HCT116 (cell line): ENCODE data around the gene GJD3. TPM values are rescaled to one million over a fixed set of nuclear protein-coding genes. Genes with fewer than 3 reads are reported as not detected.

Experiments
- ATAC-seq: fragments of 200-7000 bp; cut with Tn5 transposase; 2 replicates; pipeline ENCODE4 v1.9.1; 2020; ENCODE audit warnings: mild to moderate bottlenecking, moderate library complexity
- BruUV-seq: library from RNA; stranded (reverse); fragments of 400-500 nt; replicated peaks from 2 replicates; lab custom pipeline; 2021; lab: Mats Ljungman, UMichigan
- CTCF ChIA-PET: fragments of 300-600 bp; sonication (Branson Sonifier 250); formaldehyde crosslinking; loops from one replicate; lab custom pipeline; 2021; ENCODE audit warnings: antibody characterized with exemption; lab: Charles Lee
- POLR2A ChIA-PET: fragments of 300-600, 350-600 bp; sonication (Branson Sonifier 250); formaldehyde crosslinking; loops from one replicate; lab custom pipeline; 2021; ENCODE audit warnings: antibody characterized with exemption; lab: Charles Lee
- RAD21 ChIA-PET, 2 experiments: fragments of 300-600 bp; sonication (Branson Sonifier 250); formaldehyde crosslinking; loops; one replicate each; lab custom pipeline; 2023; ENCODE audit warnings: low total read pairs in 2 of 2; ENCODE audit not compliant: uncharacterized antibody in 2 of 2, unreplicated experiment in 2 of 2, low non-redundant PET in 1 of 2; lab: Charles Lee
- DNase-seq: peaks from one replicate; pipeline ENCODE4 v3.0.0-alpha.2; 2010; ENCODE audit warnings: low read depth, low spot score
- H2AFZ ChIP-seq: fragments of 200-600 bp; shearing (Covaris generic), sonication (generic); 2 replicates; pipeline ENCODE4 v1.6.1; 2017; ENCODE audit warnings: low read depth, mixed run types, mixed read lengths, antibody characterized with exemption, low read length; ENCODE audit not compliant: poor library complexity, severe bottlenecking
- H3K27ac ChIP-seq: 2 replicates; pipeline ENCODE4 v1.5.1; 2012; ENCODE audit warnings: low read depth, low read length
- H3K27me3 ChIP-seq: fragments of 200-600 bp; sonication (generic); 2 replicates; pipeline ENCODE4 v1.6.1; 2016; ENCODE audit warnings: mixed run types, low read length, mixed read lengths; ENCODE audit not compliant: insufficient read depth
- H3K36me3 ChIP-seq, 2 experiments: fragments of 200-500 bp in 1 of 2; fragments of 200-600 bp in 1 of 2; sonication (Bioruptor generic) in 1 of 2; sonication (generic) in 1 of 2; 2 replicates each; pipeline versions ENCODE4 v1.5.1 to v1.6.1; 2014 to 2016; ENCODE audit warnings: low read length in 2 of 2, inconsistent platforms in 1 of 2, mixed read lengths in 1 of 2, mixed run types in 1 of 2; ENCODE audit not compliant: insufficient read depth in 2 of 2, control insufficient read depth in 1 of 2
- H3K4me1 ChIP-seq, 2 experiments: fragments of 200-600 bp in 1 of 2; sonication (generic) in 1 of 2; 2 replicates each; pipeline versions ENCODE4 v1.5.1 to v1.6.1; 2012 to 2017; ENCODE audit warnings: low read length in 2 of 2, inconsistent platforms in 1 of 2, mild to moderate bottlenecking in 1 of 2, mixed read lengths in 1 of 2, mixed run types in 1 of 2, moderate library complexity in 1 of 2; ENCODE audit not compliant: insufficient read depth in 2 of 2, control insufficient read depth in 1 of 2
- H3K4me2 ChIP-seq: fragments of 200-600 bp; sonication (generic); 2 replicates; pipeline ENCODE4 v1.6.1; 2017; ENCODE audit warnings: mixed run types, low read length, mixed read lengths
- H3K4me3 ChIP-seq, 2 experiments: fragments of 200-600 bp in 1 of 2; sonication (generic) in 1 of 2; replicated peaks in 1 of 2; 2 replicates each; pipeline ENCODE4 v1.5.1; 2011 to 2016; ENCODE audit warnings: low read length in 2 of 2, control low read depth in 1 of 2, low read depth in 1 of 2, mild to moderate bottlenecking in 1 of 2, mixed read lengths in 1 of 2, mixed run types in 1 of 2
- H3K79me2 ChIP-seq: fragments of 200-600 bp; sonication (generic); 2 replicates; pipeline ENCODE4 v1.6.1; 2017; ENCODE audit warnings: mild to moderate bottlenecking, mixed run types, low read length, moderate library complexity, mixed read lengths; ENCODE audit not compliant: insufficient read depth
- H3K9ac ChIP-seq: fragments of 200-600 bp; sonication (generic); 2 replicates; pipeline ENCODE4 v1.6.1; 2016; ENCODE audit warnings: low read length, mixed read lengths
- H3K9me2 ChIP-seq: fragments of 200-600 bp; sonication (generic), shearing (Covaris generic); 2 replicates; pipeline ENCODE4 v1.6.1; 2017; ENCODE audit warnings: mixed run types, mild to moderate bottlenecking, moderate library complexity; ENCODE audit not compliant: insufficient read depth
- H3K9me3 ChIP-seq, 2 experiments: fragments of 200-500 bp in 1 of 2; fragments of 200-600 bp in 1 of 2; sonication (Bioruptor generic) in 1 of 2; sonication (generic) in 1 of 2; 2 replicates each; pipeline ENCODE4 v1.6.1; 2014 to 2017; ENCODE audit warnings: low read length in 2 of 2, mixed read lengths in 2 of 2, inconsistent platforms in 1 of 2, low read depth in 1 of 2, mild to moderate bottlenecking in 1 of 2, mixed run types in 1 of 2, moderate library complexity in 1 of 2; ENCODE audit not compliant: control insufficient read depth in 1 of 2, insufficient read depth in 1 of 2
- H4K20me1 ChIP-seq: fragments of 200-600 bp; sonication (generic), shearing (Covaris generic); 2 replicates; pipeline ENCODE4 v1.6.1; 2017; ENCODE audit warnings: mixed run types, mild to moderate bottlenecking, moderate library complexity; ENCODE audit not compliant: insufficient read depth
- ATF3 ChIP-seq: IDR thresholded peaks from 2 replicates; pipeline ENCODE4 v1.6.1; 2012
- POLR2A ChIP-seq: IDR thresholded peaks from 2 replicates; pipeline ENCODE4 v1.7.0; 2011; ENCODE audit warnings: borderline replicate concordance; ENCODE audit not compliant: insufficient read depth, insufficient read length; ENCODE audit errors: extremely low read depth
- RAD21 ChIP-seq: IDR thresholded peaks from 2 replicates; pipeline ENCODE4 v1.6.1; 2012; ENCODE audit warnings: low read depth, mild to moderate bottlenecking
- REST ChIP-seq: IDR thresholded peaks from 2 replicates; pipeline ENCODE4 v1.6.1; 2012; ENCODE audit warnings: low read depth
- SRF ChIP-seq: IDR thresholded peaks from 2 replicates; pipeline ENCODE4 v1.6.1; 2012; ENCODE audit warnings: low read depth
- ZNF274 ChIP-seq: fragments of 200-500 bp; sonication (Bioruptor generic); IDR thresholded peaks from 2 replicates; pipeline ENCODE4 v1.6.1; 2014; ENCODE audit warnings: mild to moderate bottlenecking, low read depth, low read length, inconsistent platforms
- intact Hi-C: fragments of 100-400 bp; cut with micrococcal nuclease; formaldehyde crosslinking; loops from 2 replicates; pipeline ENCODE4 v1.10.0; 2022
- total RNA-seq: library from RNA; stranded (reverse); gene quantifications from one replicate; pipeline ENCODE4 v1.2.1, GENCODE V29; 2021; ENCODE audit not compliant: unreplicated experiment
- TF ChIP-seq, protein P1 (sequence below): IDR thresholded peaks from 2 replicates; pipeline ENCODE4 v1.6.1; 2011; ENCODE audit warnings: mild to moderate bottlenecking, low read length, moderate library complexity; ENCODE audit not compliant: insufficient replicate concordance; ENCODE audit errors: extremely low read depth

The GJD3 gene
- total RNA-seq, 1 experiment from 2014 or later, result not detected

DNA sequence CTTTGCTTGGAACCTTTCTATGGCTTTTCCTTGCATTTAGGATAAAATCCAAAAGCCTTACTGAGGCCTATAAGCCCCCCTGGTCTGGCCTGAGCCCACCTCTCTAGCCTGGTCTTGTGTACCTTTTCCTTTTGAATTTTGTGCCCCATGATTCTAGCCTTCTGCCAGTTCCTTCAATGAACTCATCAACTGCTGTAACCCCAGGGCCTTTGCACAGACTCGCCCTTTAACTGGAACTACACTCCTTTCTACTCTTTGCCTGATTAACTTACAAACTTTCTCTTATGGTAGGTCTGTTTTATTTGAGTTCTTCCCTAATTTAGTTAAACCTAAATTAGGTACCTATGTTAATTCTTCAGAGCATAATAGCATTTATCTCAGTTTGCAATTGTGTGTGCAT, 24.2 kb downstream of the GJD3 start:
- Histone ChIP-seq H3K27me3 (no peaks in the 10 kb centered on the region), H3K79me2 (peaks cover 83% of the 10 kb centered on the region)
- RAD21 ChIA-PET, result interaction anchor here in 1 of 2 experiments (0.5 kb wide), 1 partner anchor 16 kb away, joined by 3 read pairs; no protein-coding TSS in a partner anchor
- no peak for TF ChIP-seq ZNF274
- TF ChIP-seq, all 23 proteins: peak for 0
- H3K4me1 ChIP-seq, result peaks cover 21 to 60% of the 10 kb centered on the region in 2 experiments
- no peak overlapping the region for H2AFZ ChIP-seq
- DNase-seq (no peak), ATAC-seq (no peak)
- peak overlapping the region; percentile 72; the same call in 1 of the 2 replicates for H3K27ac ChIP-seq
- H3K9me3 ChIP-seq, result no peaks in the 10 kb centered on the region
- H3K4me2 ChIP-seq, result peak overlapping the region; percentile 80
- no TSS peak for BruUV-seq
- H3K9ac ChIP-seq, result peak overlapping the region; percentile 73; the same call in 1 of the 2 replicates
- H3K9me2 ChIP-seq, result no peaks in the 10 kb centered on the region
- intact Hi-C loops, result loop anchor here (2.0 kb wide), 1 partner anchor 22 kb away; no protein-coding TSS in a partner anchor
- peak overlapping the region in 1 of 2 experiments; percentile 68; a peak in 1 of 4 replicates for H3K4me3 ChIP-seq
- CTCF ChIA-PET, result no interaction called here
- POLR2A ChIA-PET, result interaction anchor here (1.0 to 1.4 kb wide), 2 partner anchors 11 to 23 kb away, joined by 3 read pairs; no protein-coding TSS in a partner anchor
- H4K20me1 ChIP-seq, result no peaks in the 10 kb centered on the region; the same call in 1 of the 2 replicates
- H3K36me3 ChIP-seq, result peaks cover 0 to 4% of the 10 kb centered on the region in 2 experiments; a peak in 1 of 4 replicates

- ChIA-PET RAD21 (no interaction called here), POLR2A (no interaction called here), CTCF (no interaction called here)
- Histone ChIP-seq H3K9me3 (no peaks in the 10 kb centered on the region), H3K27me3 (no peaks in the 10 kb centered on the region), H3K27ac (no peak overlapping the region), H2AFZ (no peak overlapping the region), H3K36me3 (peaks cover 0 to 4% of the 10 kb centered on the region in 2 experiments; a peak in 1 of 4 replicates), H3K4me2 (no peak overlapping the region), H4K20me1 (no peaks in the 10 kb centered on the region; the same call in 1 of the 2 replicates), H3K9ac (no peak overlapping the region), H3K79me2 (peaks cover 82% of the 10 kb centered on the region), H3K9me2 (no peaks in the 10 kb centered on the region), H3K4me1 (peaks cover 26 to 60% of the 10 kb centered on the region in 2 experiments), H3K4me3 (no peak overlapping the region)
- ATAC-seq (no peak), DNase-seq (no peak)
- intact Hi-C loops, result no loop called here
- TF ChIP-seq POLR2A (no peak), REST (no peak), ATF3 (no peak), RAD21 (no peak), SRF (no peak)
- TF ChIP-seq, protein P1, sequence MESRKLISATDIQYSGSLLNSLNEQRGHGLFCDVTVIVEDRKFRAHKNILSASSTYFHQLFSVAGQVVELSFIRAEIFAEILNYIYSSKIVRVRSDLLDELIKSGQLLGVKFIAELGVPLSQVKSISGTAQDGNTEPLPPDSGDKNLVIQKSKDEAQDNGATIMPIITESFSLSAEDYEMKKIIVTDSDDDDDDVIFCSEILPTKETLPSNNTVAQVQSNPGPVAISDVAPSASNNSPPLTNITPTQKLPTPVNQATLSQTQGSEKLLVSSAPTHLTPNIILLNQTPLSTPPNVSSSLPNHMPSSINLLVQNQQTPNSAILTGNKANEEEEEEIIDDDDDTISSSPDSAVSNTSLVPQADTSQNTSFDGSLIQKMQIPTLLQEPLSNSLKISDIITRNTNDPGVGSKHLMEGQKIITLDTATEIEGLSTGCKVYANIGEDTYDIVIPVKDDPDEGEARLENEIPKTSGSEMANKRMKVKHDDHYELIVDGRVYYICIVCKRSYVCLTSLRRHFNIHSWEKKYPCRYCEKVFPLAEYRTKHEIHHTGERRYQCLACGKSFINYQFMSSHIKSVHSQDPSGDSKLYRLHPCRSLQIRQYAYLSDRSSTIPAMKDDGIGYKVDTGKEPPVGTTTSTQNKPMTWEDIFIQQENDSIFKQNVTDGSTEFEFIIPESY, result no peak
- no TSS peak for BruUV-seq
Observed at GRCh38 chr17:40338941-40339649, 25.4 kb downstream of the GJD3 start.
